Endothelial cell of umbilical vein (primary cell): ENCODE measurements around the gene NEDD4L. TPM values are rescaled to one million over a fixed set of nuclear protein-coding genes. Genes with fewer than 3 reads are reported as not detected.

Experiments used
- BruUV-seq: library from RNA; stranded (reverse); fragments of 400-500 nt; replicated peaks from 2 replicates; lab custom pipeline; 2021; lab: Mats Ljungman, UMichigan
- CTCF ChIA-PET: fragments of 300-600, 350-600 bp; sonication (Branson Sonifier 250); formaldehyde crosslinking; loops from one replicate; lab custom pipeline; 2021; ENCODE audit warnings: antibody characterized with exemption, inconsistent platforms; lab: Charles Lee
- POLR2A ChIA-PET: fragments of 300-600, 350-600 bp; sonication (Branson Sonifier 250); formaldehyde crosslinking; loops from one replicate; lab custom pipeline; 2021; ENCODE audit warnings: antibody characterized with exemption, inconsistent platforms; lab: Charles Lee
- DNase-seq: peaks from one replicate; pipeline ENCODE4 v3.0.0-alpha.2; 2011; ENCODE audit warnings: low read depth, low spot score
- FAIRE-seq: peaks from 2 replicates; lab custom pipeline; 2011; peaks lifted over from hg19 to GRCh38; lab: Jason Lieb, UNC
- H2AFZ ChIP-seq: 2 replicates; pipeline ENCODE4 v1.6.0; 2012; ENCODE audit warnings: low read depth, low read length, control low read depth, inconsistent platforms
- H3K27ac ChIP-seq: 2 replicates; pipeline ENCODE4 v1.5.1; 2011; ENCODE audit warnings: low read depth, mild to moderate bottlenecking, control low read depth, low read length, moderate library complexity; ENCODE audit not compliant: insufficient read depth
- H3K27me3 ChIP-seq, 2 experiments: 2 replicates each; pipeline versions ENCODE4 v1.6.0 to v1.6.1; 2011; ENCODE audit warnings: low read length in 2 of 2, mixed read lengths in 1 of 2; ENCODE audit not compliant: control insufficient read depth in 2 of 2, insufficient read depth in 2 of 2
- H3K36me3 ChIP-seq, 2 experiments: 2 replicates in 1 of 2; 3 replicates in 1 of 2; pipeline ENCODE4 v1.5.1; 2011; ENCODE audit warnings: low read length in 2 of 2, mild to moderate bottlenecking in 1 of 2, moderate library complexity in 1 of 2; ENCODE audit not compliant: control insufficient read depth in 2 of 2, insufficient read depth in 2 of 2; ENCODE audit errors: extremely low read depth in 1 of 2
- H3K4me1 ChIP-seq: 3 replicates; pipeline ENCODE4 v1.5.1; 2011; ENCODE audit warnings: mild to moderate bottlenecking, low read length; ENCODE audit not compliant: control insufficient read depth, insufficient read depth; ENCODE audit errors: extremely low read depth
- H3K4me2 ChIP-seq: 2 replicates; pipeline ENCODE4 v1.6.1; 2011; ENCODE audit warnings: low read length, control low read depth, mixed read lengths; ENCODE audit not compliant: insufficient read depth
- H3K4me3 ChIP-seq, 3 experiments: fragments of 200-600 bp in 1 of 3; sonication (generic), shearing (Covaris generic) in 1 of 3; replicated peaks in 1 of 3; 2 replicates each; pipeline ENCODE4 v1.5.1; 2011 to 2016; ENCODE audit warnings: control low read depth in 3 of 3, low read length in 3 of 3, mild to moderate bottlenecking in 2 of 3, inconsistent platforms in 1 of 3, low read depth in 1 of 3, moderate library complexity in 1 of 3; ENCODE audit not compliant: insufficient read depth in 1 of 3
- H3K79me2 ChIP-seq: 2 replicates; pipeline ENCODE4 v1.6.0; 2012; ENCODE audit warnings: low read length, inconsistent platforms; ENCODE audit not compliant: control insufficient read depth, insufficient read depth
- H3K9ac ChIP-seq: replicated peaks from 2 replicates; pipeline ENCODE3; 2011; ENCODE audit warnings: low read length, control low read depth; ENCODE audit not compliant: insufficient read depth; ENCODE audit errors: extremely low read depth
- H3K9me1 ChIP-seq: replicated peaks from 3 replicates; pipeline ENCODE4 v1.6.0; 2011; ENCODE audit warnings: mild to moderate bottlenecking, low read length; ENCODE audit not compliant: control insufficient read depth, insufficient read depth; ENCODE audit errors: extremely low read depth
- H3K9me3 ChIP-seq: replicated peaks from 2 replicates; pipeline ENCODE4 v1.5.1; 2012; ENCODE audit warnings: low read length, inconsistent platforms; ENCODE audit not compliant: control insufficient read depth, insufficient read depth
- H4K20me1 ChIP-seq: replicated peaks from 2 replicates; pipeline ENCODE3; 2011; ENCODE audit warnings: mild to moderate bottlenecking, low read length; ENCODE audit not compliant: control insufficient read depth, insufficient read depth; ENCODE audit errors: extremely low read depth
- EZH2 ChIP-seq: IDR thresholded peaks from 2 replicates; pipeline ENCODE4 v1.6.1; 2012; ENCODE audit warnings: borderline replicate concordance, low read depth, mild to moderate bottlenecking, moderate library complexity, low read length, inconsistent platforms; ENCODE audit not compliant: severe bottlenecking
- FOS ChIP-seq: IDR thresholded peaks from 2 replicates; pipeline ENCODE4 v1.6.1; 2011; ENCODE audit warnings: mild to moderate bottlenecking, low read length, moderate library complexity, borderline replicate concordance; ENCODE audit not compliant: insufficient read depth
- dilution Hi-C: fragments of 300-500 bp; cut with MboI; formaldehyde crosslinking; loops from one replicate; pipeline ENCODE4 v1.15.0; 2019; ENCODE audit warnings: low sequenced_read_pairs; ENCODE audit not compliant: extremely low pct_ligation_motif_present
- intact Hi-C: fragments of 100-400 bp; cut with micrococcal nuclease; formaldehyde crosslinking; loops from one replicate; pipeline ENCODE4 v1.10.0; 2022
- polyA plus RNA-seq, 4 experiments: library from polyadenylated mRNA; depleted of rRNA in 3 of 4; stranded (reverse) in 3 of 4; unstranded in 1 of 4; fragments of >200 nt; gene quantifications; 2 replicates each; pipeline versions ENCODE4 v1.2.1 to v1.2.3, GENCODE V29; 2011 to 2012; ENCODE audit warnings: missing spikeins in 1 of 4
- total RNA-seq: library from RNA; stranded (reverse); gene quantifications from 2 replicates; pipeline ENCODE4 v1.2.3, GENCODE V29; 2021
- TF ChIP-seq, protein P1 (sequence below), 2 donors: IDR thresholded peaks; 1 replicate in 1 of 2; 2 replicates in 1 of 2; pipeline ENCODE4 v1.5.1; 2011; ENCODE audit warnings: low read length in 2 of 2, mild to moderate bottlenecking in 2 of 2, moderate library complexity in 2 of 2, control low read depth in 1 of 2, inconsistent platforms in 1 of 2, low read depth in 1 of 2; ENCODE audit not compliant: insufficient read depth in 1 of 2; ENCODE audit errors: extremely low read depth in 1 of 2
- TF ChIP-seq, protein P2 (sequence below): IDR thresholded peaks from 2 replicates; pipeline ENCODE4 v1.6.1; 2011; ENCODE audit not compliant: insufficient read depth, insufficient read length

The NEDD4L gene
- total and polyA plus RNA-seq, 2 donors (not counting 3 experiments of a cell fraction or from before 2014, with no cell fraction given): 20.5 to 78.9 TPM

DNA sequence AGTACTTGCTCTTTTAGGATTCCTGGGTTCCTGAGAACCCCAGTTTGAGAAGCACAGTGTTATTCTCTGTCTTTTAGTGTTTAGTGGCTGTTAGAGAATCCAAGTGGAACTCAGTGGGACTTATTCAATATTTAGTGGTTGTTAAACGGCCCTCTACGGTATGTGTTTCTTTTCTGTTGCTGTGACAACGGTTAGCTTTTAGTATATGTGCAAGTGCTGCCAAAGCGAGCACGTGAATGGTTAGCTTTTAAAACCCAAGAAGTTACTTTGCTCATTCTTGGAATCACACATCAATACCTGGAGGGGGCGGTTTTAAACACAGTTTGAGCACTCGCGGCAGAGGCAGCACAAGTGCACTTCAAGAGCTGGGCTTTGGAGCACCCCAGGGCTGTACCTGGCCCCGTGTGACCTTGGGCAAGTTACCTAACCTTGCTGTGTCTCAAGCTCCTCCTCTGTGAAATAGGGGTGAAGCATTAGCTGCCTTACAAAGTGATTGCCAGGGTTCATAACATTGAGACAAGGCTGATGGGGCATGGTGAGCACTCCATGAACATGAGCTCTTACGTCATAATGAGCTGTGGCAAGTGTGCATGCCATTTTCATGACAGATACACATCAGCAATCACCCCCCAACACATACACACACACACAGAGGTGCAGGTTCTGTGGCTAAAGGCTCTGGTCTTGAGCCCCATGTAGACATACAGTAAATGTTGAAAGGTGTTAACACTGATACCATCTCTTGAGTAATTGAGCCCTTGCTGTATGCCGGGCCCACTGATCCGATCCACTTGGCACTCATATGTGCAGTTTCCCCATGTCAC is 350.8 kb downstream of the NEDD4L start:
- no peak for TF ChIP-seq EZH2
- TF ChIP-seq FOS: no peak
- TF ChIP-seq, protein P1, sequence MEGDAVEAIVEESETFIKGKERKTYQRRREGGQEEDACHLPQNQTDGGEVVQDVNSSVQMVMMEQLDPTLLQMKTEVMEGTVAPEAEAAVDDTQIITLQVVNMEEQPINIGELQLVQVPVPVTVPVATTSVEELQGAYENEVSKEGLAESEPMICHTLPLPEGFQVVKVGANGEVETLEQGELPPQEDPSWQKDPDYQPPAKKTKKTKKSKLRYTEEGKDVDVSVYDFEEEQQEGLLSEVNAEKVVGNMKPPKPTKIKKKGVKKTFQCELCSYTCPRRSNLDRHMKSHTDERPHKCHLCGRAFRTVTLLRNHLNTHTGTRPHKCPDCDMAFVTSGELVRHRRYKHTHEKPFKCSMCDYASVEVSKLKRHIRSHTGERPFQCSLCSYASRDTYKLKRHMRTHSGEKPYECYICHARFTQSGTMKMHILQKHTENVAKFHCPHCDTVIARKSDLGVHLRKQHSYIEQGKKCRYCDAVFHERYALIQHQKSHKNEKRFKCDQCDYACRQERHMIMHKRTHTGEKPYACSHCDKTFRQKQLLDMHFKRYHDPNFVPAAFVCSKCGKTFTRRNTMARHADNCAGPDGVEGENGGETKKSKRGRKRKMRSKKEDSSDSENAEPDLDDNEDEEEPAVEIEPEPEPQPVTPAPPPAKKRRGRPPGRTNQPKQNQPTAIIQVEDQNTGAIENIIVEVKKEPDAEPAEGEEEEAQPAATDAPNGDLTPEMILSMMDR (IDR thresholded peaks at IDR 0.05; ENCODE audit: extremely low read depth in 1 of 2, insufficient read depth in 1 of 2, low read depth in 1 of 2, low read length in 2 of 2): no peak
- TF ChIP-seq, protein P2, sequence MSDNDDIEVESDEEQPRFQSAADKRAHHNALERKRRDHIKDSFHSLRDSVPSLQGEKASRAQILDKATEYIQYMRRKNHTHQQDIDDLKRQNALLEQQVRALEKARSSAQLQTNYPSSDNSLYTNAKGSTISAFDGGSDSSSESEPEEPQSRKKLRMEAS: no peak
- no peak overlapping the region for H3K27ac ChIP-seq
- intact Hi-C loops (no loop called here), dilution Hi-C loops (no loop called here)
- no peak overlapping the region for H2AFZ ChIP-seq
- no peaks in the 10 kb centered on the region for H3K9me1 ChIP-seq
- ChIA-PET CTCF (interaction anchor here (0.7 to 0.8 kb wide), 2 partner anchors 17 to 99 kb away, joined by 3 read pairs; no protein-coding TSS in a partner anchor), POLR2A (no interaction called here)
- peaks cover 16% of the 10 kb centered on the region for H3K4me1 ChIP-seq
- H3K9me3 ChIP-seq: no peaks in the 10 kb centered on the region
- no peaks in the 10 kb centered on the region for H3K79me2 ChIP-seq
- no TSS peak for BruUV-seq
- H3K4me2 ChIP-seq: no peak overlapping the region
- no peaks in the 10 kb centered on the region for H3K27me3 ChIP-seq
- H4K20me1 ChIP-seq: no peaks in the 10 kb centered on the region
- DNase-seq: no peak
- no peak overlapping the region for H3K9ac ChIP-seq
- H3K4me3 ChIP-seq: no peak overlapping the region
- FAIRE-seq: no peak
- H3K36me3 ChIP-seq: peaks cover 0 to 2% of the 10 kb centered on the region in 2 experiments
